Bronchial epithelial cell (primary cell): Measurements from ENCODE around the gene RNU1-1. TPM values are rescaled to one million over a fixed set of nuclear protein-coding genes. Genes with fewer than 3 reads are reported as not detected.
"Not testable (repeated sequence)": the region's sequence is repeated elsewhere in the genome, so short reads cannot be mapped to it uniquely, and the experiment has no call there.

Experiments used
- DNase-seq: peaks from one replicate; pipeline ENCODE4 v3.0.0-alpha.2; 2010; ENCODE audit warnings: low read depth
- FAIRE-seq: peaks from 2 replicates; lab custom pipeline; 2011; peaks lifted over from hg19 to GRCh38; lab: Jason Lieb, UNC
- H3K27me3 ChIP-seq: 2 replicates; pipeline ENCODE4 v1.5.1; 2011; ENCODE audit warnings: low read length; ENCODE audit not compliant: control insufficient read depth, insufficient read depth
- H3K36me3 ChIP-seq: 2 replicates; pipeline ENCODE4 v1.5.1; 2011; ENCODE audit warnings: low read length; ENCODE audit not compliant: control insufficient read depth, insufficient read depth
- H3K4me3 ChIP-seq: 2 replicates; pipeline ENCODE4 v1.5.1; 2011; ENCODE audit warnings: mild to moderate bottlenecking, low read depth, low read length, control low read depth
- total RNA-seq: library from RNA; depleted of rRNA; stranded (reverse); fragments of >200 nt; gene quantifications from 2 replicates; pipeline ENCODE4 v1.2.1, GENCODE V29; 2014
- TF ChIP-seq, protein P1 (sequence below): IDR thresholded peaks from 2 replicates; pipeline ENCODE4 v1.5.1; 2011; ENCODE audit warnings: mild to moderate bottlenecking, moderate library complexity, low read length, control low read depth, inconsistent platforms; ENCODE audit not compliant: insufficient read depth, severe bottlenecking

Gene RNU1-1
- total RNA-seq, 1 donor from 2014 or later: 5,262 TPM

DNA sequence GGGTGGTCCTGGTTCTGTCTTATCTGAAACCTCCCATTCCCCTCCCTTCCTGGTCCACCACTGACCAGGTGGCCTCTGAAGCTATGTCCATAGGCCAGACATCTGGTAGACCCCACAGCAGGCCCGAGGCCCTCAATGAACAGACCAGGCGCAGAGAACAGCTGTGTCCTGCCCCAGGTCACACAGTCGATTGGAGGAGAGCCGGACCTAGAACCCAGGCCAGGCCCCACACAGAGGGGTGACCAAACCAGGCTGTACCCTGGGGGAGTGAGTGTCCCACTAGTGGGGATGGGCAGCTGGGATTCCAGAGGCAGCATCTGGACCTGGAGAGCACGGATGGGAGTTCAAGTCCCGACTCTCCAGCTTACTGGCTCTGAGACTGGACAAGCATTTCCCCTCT, 29.2 kb downstream of the RNU1-1 start:
- FAIRE-seq (no peak), DNase-seq (no peak)
- Histone ChIP-seq H3K4me3 (no peak overlapping the region), H3K27me3 (no peaks in the 10 kb centered on the region), H3K36me3 (peaks cover 6% of the 10 kb centered on the region)
- TF ChIP-seq, protein P1, sequence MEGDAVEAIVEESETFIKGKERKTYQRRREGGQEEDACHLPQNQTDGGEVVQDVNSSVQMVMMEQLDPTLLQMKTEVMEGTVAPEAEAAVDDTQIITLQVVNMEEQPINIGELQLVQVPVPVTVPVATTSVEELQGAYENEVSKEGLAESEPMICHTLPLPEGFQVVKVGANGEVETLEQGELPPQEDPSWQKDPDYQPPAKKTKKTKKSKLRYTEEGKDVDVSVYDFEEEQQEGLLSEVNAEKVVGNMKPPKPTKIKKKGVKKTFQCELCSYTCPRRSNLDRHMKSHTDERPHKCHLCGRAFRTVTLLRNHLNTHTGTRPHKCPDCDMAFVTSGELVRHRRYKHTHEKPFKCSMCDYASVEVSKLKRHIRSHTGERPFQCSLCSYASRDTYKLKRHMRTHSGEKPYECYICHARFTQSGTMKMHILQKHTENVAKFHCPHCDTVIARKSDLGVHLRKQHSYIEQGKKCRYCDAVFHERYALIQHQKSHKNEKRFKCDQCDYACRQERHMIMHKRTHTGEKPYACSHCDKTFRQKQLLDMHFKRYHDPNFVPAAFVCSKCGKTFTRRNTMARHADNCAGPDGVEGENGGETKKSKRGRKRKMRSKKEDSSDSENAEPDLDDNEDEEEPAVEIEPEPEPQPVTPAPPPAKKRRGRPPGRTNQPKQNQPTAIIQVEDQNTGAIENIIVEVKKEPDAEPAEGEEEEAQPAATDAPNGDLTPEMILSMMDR: no peak

DNA sequence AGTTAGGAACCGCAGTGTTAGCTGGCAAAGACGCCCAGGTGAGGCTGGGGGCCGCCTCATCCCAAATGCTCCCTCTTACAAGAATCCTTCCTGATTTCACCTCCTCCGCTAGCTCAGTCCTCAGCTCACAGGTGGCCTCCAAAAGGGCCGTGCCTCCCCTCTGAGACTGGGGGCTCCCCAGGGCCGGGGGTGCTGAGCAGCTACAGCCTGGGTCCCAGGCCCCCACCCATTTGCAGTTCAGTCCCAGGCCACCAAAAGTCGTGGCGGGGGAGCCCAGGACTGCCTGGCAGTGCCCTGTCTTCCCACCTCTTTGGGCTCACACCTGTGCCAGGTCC, 29.6 kb downstream of the RNU1-1 start:
- no peak overlapping the region for H3K4me3 ChIP-seq
- FAIRE-seq (no peak), DNase-seq (no peak)
- TF ChIP-seq, protein P1: no peak
- peaks cover 4% of the 10 kb centered on the region for H3K36me3 ChIP-seq
- no peaks in the 10 kb centered on the region for H3K27me3 ChIP-seq

DNA sequence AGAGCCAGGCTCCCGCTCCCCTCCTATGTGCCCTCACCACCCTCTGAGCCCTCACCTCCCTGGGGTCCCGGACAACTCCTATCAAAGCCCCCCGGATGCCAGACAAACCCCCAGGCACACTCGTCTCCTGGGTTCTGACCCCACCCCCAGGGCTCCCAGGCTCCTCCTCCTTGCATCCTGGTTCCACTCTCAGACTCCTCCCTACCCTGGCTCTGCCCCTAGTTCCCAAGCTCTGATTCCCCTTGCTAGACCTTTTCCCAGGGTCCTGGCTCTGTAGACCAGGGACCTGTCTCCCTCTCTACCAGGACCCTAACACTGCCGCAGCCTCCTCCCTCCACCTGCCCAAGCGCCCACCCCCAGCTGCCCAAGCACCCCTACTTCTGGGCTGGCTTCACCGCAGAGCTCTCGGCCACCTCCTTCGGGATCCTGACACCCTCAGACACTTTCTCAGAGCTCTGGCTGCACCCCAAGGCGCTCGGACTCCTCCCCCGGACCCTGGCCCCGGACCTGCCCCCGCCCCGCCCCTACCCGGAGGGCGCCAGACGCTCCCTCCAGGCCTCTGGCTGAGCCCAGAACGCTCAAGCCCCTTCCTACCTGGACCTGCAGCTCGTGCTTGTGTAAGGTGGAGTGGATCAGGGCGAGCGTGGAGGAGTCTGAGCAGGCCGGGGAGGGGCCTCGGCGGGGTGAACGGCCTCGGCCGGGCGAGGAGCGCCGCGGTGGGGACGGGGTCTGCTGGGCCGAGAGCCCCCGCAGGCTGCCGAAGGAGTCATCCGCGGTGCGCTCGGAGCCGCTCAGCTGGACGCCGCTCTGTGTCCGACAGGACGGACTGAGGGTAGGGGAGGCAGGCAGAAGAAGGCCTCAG, 30.2 kb downstream of the RNU1-1 start:
- not testable (repeated sequence) for H3K27me3 ChIP-seq, DNase-seq, FAIRE-seq, H3K36me3 ChIP-seq, H3K4me3 ChIP-seq

DNA sequence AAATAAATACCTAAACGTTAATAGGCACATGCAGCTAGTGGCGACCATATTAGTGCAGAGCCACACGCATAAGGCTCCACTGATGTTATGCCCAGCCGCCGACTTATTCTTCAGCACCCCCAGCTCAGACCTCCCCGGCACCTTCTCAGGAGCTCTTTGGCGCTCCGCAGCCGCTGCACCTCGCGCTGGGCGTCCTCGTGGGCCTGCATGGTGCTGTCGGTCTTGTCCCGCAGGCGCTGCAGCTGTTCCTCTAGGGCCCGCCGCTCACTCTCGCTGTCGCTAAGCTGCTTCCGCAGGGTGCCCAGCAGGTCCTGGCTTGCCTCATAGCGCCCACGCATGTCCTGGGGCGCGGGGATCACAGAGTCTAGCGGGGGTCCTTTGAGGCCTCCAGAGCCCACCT, 30.9 kb downstream of the RNU1-1 start:
- not testable (repeated sequence) for H3K36me3 ChIP-seq, H3K4me3 ChIP-seq, FAIRE-seq

DNA sequence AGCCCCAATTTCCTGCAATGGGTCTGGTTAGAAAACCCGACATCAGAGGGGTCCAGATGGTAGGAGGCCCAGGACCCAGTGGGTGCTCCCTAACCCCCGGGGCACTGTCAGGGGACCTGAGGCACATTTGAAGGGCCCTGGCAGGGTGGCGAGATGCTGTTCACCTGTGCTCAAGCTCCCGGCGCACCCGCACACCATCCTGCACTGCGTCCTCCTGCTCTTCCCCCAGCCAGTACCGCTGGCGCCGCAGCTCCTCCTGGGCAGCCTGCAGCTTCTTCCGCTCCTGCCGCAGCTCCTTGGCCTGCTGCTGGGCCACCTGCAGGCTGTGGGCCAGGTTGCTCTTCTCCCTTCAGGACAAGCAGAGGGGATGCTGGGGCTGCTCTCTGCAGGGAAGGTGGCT, 36.0 kb downstream of the RNU1-1 start:
- H3K27me3 ChIP-seq: no peaks in the 10 kb centered on the region
- DNase-seq (no peak), FAIRE-seq (peak; percentile 23)
- H3K36me3 ChIP-seq: peaks cover 11% of the 10 kb centered on the region
- no peak overlapping the region for H3K4me3 ChIP-seq
- TF ChIP-seq, protein P1: no peak

More for the DNA sequence above, 30.9 kb downstream of the RNU1-1 start:
- DNase-seq, H3K27me3 ChIP-seq: not testable (repeated sequence)

DNA sequence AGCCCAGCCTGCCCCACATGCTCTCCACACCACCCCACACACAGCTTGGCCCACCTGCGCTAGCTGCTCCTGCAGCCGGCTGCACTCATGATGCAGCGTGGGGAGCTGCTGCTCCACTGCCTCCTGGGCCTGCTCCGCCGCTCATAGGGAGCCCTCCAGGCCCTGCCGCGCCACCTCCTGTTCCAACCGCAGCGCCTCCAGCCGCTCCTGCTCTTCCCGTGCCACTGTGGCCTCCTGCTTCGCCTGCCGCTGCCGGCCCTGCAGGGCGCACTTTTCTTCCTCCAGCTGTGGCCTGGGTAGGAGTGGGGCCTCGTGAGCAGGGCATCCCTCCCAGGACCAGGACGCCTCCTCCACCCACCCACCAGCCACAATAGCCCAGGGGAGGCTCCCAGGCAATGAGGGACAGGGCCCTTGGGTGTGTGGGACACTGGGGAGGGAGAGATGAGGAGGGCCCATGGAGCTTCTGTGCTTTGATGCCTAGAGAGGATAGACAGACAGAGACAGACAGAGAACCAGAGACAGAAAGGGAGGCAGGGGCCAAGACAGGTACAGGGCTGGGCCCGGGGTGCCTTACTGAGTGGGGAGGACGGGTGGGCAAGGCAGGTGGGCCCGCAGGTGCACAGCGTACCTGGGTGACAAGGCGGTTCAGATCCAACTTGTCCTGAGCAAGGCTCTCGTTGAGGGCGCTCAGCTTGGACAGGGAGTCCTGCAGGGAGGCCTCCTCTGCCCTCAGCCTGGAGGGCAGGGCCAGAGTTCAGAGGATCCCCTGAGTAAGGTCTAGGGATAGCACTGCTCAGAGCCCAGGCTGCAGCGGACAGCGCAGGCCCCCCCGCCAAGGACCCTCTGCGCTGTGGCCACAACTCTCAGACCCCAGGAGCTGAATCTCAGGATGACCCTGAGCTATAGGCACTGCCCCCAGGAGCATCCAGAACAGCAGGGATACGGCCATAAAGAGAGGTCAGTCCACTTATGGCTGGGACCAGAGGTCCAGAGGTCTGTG, 38.0 kb downstream of the RNU1-1 start:
- peaks cover 11% of the 10 kb centered on the region for H3K36me3 ChIP-seq
- not testable (repeated sequence) for H3K27me3 ChIP-seq, FAIRE-seq, DNase-seq, H3K4me3 ChIP-seq

DNA sequence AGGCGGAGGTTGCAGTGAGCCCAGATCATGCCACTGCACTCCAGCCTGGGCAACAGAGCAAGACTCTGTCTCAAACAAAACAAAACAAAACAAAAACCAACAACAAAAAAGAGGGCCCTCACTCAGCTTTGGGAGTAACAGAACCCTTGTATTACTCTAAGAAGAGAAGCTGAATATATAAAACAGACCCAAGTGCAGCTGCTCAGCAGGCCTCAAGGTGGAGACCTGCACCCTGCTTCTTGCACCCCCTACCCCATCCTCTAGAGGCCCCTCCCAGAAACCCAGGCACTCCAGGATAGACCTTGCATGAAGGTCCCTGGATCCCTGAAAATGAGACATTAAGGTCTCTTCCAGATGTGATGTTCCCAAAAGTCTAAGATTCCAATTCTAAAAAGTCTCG, 39.2 kb downstream of the RNU1-1 start:
- DNase-seq, FAIRE-seq, H3K4me3 ChIP-seq, H3K36me3 ChIP-seq, H3K27me3 ChIP-seq: not testable (repeated sequence)
- TF ChIP-seq, protein P1: peak; percentile 3
